Activated CD8-positive, alpha-beta memory T cell treated with anti-CD3 and anti-CD28 coated beads, Interleukin-2, amount 50 U/mL, for 4 hours (primary cell): ENCODE results near the gene MAEA.
"Not testable (repeated sequence)": the region's sequence is repeated elsewhere in the genome, so short reads cannot be mapped to it uniquely, and the experiment has no call there.

Experiments
- DNase-seq: peaks from one replicate; pipeline ENCODE4 v3.0.0-alpha.2; 2020

The MAEA gene

DNA sequence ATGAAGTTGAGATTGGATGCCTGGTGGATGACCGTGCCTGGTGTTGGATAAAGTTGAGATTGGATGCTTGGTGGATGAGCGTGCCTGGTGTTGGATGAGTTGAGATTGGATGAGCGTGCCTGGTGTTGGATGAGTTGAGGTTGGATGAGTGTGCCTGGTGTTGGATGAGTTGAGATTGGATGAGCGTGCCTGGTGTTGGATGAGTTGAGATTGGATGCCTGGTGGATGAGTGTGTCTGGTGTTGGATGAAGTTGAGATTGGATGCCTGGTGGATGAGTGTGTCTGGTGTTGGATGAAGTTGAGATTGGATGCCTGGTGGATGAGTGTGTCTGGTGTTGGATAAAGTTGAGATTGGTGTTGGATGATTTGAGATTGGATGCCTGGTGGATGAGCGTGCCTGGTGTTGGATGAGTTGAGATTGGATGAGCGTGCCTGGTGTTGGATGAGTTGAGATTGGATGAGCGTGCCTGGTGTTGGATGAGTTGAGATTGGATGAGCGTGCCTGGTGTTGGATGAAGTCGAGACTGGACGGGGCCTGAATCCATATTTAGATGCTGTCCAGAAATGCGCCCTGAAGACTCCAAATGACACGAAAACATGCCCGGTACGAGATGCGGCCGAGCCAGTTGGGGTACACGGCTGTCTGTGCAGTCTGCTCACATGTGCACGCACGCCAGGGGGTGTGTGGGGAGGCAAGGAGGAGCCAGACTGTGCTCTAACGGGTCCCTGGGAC lies 34.9 kb downstream of the MAEA start:
- DNase-seq, result peak; percentile 8

DNA sequence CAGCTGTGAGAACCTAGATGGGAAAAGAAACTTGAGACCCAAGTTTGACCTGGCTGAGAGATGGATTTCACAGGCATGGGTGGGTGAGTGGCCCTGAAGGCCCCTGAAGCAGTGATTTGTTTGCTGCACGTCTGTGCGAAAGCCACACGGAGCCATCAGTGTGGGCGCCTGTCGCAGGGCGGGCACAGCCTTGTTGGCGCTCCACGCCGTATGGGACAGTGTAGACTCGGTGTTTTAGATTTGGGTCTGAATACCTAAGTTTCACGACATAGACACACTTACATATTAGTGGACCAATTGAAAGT lies 35.4 kb downstream of the MAEA start:
- DNase-seq, result no peak

DNA sequence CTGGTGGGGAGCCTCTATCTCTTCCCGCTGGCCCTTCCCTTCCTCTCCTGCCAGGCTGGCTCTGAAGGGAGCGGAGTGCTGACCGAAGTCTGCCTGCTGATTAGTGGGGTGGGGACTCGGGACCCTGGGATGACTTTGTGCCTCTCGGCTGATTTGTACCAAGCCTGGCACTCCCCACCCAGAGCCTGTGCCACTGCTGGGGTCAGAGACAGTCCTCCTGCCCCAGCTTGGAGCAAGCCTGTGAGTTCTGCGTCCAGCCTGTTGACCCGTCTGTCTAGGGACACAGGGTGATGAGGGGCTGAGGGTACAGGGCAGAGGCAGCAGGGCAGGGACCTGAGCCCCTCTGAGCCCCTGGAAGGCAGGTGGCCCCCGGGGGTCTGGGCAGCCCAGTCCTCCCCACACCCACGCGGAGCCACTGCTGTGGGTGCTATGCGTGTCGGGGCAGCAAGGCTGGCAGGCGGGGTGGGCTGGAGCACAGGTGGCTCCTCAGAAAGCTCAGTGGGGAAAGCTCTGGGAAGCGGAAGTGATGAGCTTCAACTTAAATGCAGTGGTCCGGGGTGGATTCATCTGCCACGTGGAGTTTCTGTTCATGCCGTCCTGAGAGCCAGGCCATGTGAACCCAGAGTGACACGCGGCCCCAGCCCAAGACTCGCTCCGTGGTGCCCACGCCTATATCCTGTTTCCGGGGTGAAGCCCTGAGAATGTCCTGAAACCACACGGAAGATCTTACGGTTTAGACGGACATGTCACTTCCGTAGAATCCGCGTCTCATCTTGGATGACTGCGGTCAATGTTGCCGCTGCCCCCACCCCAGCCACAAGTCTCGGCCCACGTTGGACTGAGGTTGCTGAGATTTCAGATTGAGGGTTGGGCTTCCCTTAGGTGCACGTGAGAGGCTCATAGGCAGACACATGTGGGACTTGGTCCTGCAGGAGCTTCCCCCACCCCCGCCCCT lies 36.3 kb downstream of the MAEA start:
- DNase-seq, result peak; percentile 9

DNA sequence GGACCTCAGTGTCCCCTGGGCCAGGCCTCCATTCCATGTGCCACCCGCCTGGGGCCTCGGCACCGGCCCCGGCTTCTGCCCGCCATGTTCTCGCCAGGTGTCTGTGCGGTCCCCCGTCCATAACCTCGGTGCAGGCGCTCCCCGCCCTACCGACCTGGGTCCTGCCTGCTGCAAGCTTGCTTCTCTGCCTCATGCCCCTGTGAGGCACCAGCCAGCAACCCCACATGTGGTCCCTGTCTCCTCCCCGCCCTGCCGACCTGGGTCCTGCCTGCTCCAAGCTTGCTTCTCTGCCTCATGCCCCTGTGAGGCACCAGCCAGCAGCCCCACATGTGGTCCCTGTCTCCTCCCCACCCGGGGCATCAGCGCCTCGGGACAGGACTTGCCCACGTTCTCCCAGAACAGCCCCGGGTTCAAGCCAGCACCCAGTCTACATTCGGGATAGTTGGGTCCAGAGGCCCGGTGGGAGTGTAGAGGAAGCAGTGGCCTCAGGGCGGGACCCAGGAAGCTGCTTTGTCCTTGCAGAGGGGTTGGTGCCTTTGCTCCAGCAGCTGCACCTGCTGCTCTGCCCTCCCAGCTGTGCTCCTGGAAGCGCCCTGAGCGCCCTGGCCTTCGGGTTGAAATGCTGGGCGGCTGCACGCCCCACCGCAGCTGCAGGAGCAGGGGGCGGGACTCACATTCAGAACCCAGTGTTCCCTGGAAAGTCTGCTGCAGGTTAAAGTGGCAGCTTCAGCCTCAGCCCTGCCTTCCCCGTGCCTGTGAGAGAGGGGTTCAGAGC lies 37.2 kb downstream of the MAEA start:
- DNase-seq, result peak; percentile 14

DNA sequence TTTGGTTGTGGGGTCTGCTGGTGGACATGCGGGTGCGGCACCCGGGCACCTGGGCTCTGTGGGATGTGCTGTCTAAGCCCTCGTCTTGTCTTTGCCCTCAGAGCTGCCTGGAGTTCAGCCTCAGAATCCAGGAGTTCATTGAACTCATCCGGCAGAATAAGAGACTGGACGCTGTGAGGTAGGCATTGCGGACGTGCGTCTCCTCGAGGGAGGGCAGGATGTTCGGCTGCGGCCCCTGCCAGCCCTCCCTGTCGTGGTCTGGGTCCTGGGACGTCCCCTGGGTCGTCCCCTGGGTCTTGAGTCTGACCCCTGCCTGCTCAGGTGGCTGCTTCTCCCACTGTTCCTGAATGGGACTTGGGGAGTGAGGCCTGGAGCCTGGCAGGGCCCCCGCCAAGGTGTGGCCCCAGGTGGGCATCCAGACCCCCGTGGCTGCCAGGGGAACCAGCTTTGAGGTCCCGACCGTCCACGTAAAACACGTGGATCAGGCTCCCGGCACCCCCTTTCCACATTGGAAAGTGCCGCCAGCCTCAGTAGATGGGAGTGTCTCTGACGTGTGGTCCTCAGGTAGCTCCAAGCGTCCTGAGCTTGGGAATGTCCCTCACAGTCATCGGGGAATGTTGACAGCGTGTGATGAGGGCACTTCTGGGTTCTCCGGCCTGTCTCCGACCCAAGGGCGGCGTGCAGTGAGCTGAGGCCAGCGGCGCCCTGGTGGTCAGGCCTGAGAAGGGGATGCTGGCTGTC lies 38.0 kb downstream of the MAEA start:
- peak; percentile 14 for DNase-seq

DNA sequence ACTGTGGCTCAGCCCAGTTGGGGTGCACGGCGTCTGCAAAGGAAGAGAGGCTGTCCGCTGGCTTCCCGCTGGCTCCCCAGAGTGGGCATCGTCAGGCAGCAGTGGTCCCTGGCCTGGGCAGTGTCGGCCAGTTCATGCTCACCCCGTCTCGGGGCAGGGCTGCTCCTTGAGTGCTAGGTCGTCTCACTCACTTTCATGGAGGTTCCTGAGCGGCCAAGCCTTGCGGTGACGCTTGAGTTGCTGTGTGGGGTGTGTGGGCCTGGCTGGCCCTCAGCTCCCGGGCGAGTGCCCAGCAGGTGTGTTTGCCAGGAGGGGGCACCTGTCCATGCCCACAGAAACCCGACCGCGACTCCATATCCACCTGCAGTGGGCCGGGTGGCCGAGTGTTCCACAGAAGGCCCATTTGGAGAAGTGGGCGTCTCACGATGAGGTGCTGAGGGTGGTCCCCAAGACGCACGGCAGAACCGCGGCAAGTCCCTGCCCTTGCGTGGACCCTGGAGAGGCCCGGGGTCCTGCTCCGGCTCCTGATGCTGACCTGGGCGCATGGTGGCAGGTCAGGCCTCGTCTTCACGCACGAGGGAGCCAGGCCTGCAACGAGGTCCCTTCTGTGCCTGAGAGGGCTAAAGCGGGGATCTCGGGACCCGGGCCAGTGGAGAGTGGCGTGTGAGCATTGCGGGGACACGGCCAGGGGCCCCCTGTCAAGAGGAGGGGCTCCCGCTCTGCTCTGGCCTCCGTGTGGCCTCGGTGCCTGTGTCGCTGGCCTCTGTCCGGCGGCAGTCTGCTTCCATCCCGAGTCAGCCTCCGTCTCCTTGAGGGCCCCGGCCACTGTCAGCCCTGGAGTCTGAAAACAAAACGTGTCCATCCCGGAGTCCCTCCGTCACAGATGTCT lies 38.8 kb downstream of the MAEA start:
- DNase-seq, result no peak

DNA sequence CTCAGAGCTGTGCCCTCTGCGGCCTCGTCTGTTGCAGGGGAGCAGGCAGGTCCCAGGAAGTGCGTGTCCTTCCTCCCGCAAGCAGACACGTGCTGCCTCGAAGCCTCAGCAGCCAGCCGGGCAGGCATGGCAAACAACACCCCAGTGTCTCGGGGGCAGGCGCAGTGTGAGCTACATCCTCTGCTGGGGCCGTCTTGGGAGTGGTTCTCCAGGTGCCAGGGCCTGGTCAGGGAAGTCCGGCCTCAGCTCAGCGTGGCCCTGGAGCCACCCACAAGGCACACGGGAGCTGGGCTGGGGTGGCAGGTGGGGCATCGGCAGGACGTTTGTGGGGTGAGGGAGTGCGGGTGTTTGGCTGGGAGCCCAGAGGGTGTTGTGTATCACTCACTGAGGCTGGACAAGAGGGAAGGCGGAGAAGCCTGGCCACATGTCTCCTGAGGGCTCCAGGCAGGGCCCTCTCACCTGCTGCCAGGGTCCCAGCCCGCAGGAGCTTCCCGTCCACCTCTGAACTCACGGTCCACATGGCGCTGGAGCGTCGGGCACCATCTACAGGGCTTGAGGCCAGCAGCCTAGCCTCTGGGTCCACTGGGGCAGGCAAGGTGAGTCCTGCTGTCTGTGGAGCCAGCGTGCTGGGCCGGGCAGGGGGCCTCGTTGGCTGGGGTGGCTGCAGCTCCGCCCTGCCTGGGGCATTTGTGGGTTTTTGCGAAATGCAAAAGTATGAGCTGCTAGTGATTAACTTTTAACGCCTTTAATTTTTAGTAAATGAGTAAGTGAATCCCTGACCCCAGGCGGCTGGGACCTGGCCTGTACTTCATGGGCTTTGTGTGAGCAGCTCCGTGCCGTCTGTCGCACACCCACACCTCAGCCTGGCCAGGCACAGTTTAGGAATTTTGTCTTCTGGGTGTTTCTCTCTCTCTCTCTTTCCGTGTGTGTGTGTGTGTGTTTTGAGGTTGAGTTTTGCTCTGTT lies 40.0 kb downstream of the MAEA start:
- no peak for DNase-seq

DNA sequence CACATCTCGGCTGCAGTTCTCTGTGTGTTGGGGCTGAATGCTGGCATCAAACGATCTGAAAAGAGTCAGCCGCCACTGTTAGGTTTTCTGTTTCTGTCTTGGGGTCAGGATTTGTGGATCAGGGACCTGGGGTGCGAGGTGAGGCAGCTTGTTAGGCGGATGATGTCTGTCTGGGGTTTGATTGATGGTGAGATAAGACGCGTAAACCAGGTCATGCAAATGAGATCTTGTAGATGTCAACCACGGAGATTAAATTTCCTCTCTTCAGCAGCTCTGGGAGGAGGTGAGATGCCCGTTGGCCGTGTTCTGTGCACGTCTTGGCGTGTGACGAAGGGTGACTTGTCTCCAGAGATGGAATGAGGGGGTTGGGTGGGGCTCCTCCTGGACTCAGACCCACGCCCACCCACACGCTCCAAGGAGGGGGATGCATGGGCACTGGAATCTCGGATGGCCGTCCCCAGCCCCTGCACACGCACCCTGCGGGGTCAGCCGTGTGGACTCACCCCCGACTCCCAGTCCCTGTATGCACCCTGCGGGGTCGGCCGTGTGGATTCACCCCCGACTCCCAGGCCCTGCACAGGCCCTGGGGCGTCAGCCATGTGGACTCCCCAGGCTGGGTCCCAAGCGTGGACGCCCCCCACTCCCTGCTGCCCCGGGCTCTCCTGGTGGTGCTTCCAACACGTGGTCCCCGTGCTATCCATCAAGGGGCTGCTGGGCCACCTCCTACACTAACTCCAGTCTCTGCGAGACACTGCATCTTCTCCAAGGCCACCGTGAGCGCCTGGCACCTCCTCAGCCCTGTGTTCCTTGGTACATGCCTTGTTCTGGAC lies 41.3 kb downstream of the MAEA start:
- DNase-seq, result peak; percentile 61

DNA sequence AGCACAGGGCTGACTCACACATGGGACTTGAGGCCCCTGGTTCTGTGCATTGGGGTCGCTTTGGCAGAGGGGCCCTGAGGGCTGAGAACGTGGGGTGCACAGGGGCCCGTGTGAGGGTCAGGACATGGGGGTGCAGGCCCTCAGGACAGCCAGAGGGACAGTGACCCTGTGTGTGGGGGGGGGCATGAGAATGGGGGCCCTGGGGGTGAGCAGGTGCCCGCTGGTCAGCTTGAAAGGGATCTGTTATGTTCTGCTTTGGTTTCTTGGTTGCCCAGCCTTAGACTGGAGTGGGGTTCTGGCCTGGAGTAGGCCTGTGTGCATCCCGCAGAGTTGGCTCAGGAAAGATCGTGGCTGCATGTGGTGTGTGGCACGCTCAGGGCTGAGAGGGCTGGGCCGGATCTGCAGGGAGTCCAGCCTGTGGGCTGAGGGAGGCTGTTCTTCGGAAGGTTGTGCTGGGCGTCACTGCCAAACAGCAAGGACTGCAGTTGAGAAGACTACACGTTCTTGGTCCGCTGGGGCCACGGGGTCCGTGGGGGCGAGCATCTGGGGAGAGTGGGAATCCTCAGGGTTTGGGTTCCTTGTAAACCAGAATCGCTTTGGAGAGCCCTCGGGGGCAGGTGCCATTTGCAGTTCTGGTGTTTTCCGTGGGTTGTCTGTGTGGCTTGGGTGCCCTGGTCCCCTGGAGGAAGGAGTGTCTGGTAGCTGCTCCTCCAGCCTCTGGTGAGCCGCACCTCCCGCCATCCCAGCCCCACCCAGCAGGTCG lies 42.1 kb downstream of the MAEA start:
- DNase-seq, result no peak

DNA sequence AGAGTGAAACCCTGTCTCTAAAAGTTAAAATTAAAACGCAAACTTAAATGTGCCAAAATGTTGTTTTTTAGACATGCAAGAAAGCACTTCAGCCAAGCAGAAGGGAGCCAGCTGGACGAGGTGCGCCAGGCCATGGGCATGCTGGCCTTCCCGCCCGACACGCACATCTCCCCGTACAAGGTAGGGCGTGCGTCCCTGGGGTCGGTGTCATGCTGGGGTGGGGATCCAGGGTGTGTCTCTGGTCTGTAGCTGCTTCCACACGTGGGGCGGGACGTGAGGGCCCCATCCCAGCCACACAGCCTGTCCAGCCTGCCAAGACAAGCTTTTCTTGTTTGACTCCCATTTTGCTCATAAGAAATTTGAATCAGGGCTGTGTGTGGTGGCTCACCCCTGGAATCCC lies 43.0 kb downstream of the MAEA start:
- DNase-seq, result no peak

DNA sequence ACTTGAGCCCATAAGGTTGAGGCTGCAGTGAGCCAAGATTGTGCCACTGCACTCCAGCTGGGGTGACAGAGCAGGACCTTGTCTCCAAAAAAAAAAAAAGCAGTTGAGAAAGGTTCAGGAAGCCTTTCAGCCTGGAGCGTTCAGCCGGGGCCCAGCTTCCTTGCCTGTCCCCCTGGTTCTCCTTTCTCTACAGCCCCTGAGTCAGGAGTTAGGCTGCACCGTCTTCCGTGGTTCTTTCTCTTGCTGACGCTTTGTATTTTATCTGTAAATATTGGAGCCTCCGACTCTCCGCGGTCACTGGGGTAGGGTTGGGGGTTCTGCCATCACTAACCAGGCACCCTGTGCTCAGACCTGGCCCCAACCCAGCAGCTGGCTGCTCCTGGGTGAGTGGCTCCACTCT lies 43.6 kb downstream of the MAEA start:
- DNase-seq, result no peak

DNA sequence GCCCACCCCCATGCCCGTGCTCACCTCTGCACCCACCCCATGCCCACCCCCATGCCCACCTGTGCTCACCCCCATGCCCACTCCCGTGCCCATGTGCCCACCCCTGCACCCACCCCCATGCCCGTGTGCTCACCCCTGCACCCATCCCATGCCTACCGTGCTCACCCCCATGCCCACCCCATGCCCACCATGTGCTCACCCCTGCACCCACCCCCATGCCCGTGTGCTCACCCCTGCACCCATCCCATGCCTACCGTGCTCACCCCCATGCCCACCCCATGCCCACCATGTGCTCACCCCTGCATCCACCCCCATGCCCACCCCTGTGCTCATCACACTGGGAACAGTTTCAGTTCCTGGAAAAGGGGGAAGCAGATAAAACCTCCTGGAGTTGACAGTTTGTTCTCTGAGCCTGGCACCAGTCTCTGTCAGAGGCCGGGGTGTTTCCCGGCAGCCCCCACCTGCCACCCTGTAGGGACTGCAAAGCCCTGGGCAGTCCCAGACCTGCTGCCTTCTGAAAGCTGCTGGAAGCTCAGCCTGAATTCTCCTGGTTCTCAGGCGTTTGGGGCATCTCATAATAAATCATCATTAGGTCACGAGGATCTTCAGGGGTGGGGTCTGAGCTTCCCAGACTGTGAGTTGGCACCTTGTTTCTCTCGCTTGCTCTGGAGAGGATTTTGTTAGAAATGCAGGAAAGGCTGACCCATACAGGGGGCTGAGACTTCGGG lies 44.3 kb downstream of the MAEA start:
- not testable (repeated sequence) for DNase-seq

DNA sequence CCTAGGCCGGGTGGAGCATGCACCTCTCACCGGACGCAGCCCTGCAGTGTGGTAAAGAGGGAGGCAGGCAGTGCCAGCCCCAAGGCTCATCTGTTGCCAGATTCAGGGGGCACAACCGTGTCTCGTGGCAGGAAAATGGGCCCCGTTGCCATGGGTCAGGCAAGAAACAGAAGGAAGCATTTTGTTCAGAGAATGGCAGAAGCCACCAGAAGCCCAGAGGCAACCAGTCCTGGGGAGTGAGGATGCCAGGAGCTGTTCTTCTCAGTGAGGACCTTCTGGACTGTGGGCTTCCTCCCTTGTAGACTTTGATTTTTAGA lies 44.8 kb downstream of the MAEA start:
- no peak for DNase-seq

DNA sequence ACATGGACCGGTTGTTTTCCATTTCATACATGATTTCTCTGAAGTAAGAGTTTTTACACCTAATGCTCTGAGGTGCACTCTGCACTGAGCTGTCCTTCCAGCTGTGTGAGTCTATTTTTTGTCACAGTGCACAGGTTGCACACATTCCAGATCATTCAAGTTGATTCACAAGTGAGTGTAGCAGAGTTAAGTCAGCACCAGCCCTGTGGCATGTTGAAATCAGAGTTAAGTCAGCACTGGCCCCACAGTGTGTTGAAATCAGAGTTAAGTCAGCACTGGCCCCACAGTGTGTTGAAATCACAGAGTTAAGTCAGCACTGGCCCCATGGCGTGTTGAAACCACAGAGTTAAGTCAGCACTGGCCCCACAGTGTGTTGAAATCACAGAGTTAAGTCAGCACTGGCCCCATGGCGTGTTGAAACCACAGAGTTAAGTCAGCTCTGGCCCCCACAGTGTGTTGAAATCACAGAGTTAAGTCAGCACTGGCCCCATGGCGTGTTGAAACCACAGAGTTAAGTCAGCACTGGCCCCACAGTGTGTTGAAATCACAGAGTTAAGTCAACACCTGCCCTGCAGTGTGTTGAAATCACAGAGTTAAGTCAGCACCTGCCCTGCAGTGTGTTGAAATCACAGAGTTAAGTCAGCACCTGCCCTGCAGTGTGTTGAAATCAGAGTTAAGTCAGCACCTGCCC lies 45.6 kb downstream of the MAEA start:
- DNase-seq, result not testable (repeated sequence)

DNA sequence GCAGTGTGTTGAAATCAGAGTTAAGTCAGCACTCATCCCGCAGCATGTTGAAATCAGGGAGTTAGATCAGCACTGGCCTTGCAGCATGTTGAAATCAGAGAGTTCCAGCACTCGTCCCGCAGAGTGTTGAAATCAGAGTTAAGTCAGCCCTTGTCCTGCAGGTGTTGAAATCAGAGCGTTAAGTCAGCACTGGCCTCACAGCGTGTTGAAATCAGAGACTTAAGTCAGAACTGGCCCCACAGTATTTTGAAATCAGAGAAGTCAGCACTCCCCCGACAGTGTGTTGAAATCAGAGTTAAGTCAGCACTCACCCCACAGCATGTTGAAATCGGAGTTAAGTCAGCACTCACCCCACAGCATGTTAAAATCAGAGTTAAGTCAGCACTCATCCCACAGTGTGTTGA lies 46.4 kb downstream of the MAEA start:
- DNase-seq, result no peak

DNA sequence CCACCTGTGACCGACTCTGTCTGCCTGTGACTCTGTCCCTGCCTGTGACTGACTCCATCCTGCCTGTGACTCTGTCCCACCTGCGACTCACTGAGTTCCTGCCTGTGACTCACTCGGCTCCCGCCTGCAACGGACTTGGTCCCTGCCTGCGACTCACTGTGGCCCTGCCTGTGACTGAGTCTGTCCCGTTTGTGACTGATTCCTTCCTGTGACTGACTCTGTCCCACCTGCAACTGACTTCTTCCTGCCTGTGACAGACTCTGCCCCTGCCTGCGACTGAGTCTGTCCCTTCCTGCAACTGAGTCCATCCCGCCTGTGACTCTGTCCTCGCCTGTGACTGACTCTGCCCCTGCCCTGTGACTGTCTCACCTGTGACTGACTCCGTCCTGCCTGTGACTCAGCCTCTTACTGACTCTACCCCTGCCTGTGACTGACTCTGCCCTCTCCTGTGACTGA lies 47.7 kb downstream of the MAEA start:
- peak; percentile 67 for DNase-seq

DNA sequence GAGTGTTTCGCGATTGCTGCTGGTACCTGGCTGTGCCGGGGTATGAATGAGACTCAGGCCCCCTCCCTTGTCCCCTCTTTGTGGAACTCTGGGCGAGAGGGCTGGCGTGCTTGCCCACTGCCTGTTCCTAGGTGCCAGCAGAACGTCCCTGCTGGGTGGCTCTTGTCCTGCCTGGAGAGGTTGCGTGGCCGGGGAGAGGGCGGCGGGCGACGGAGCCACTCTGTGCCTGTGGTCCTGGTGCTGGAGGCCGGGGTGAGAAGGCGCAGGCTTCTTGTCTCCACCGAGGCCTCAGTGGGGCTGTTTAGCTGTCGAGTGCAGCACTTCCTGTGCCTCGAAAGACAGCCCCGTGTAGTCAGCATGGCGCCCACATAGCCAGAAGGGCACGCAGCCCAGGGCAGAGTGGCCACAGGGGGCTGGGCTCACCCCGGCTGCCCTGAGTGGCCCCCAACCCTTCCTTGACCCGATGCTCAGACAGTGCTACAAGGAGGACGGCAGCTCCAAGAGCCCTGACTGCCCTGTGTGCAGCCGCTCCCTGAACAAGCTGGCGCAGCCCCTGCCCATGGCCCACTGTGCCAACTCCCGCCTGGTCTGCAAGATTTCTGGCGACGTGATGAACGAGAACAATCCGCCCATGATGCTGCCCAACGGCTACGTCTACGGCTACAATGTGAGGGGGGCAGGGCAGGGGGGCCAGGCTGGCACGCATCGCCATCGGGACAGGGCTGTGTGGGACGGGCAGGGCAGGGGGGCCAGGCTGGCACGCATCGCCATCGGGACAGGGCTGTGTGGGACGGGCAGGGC lies 48.5 kb downstream of the MAEA start:
- no peak for DNase-seq
